ENCODE measurements around the gene ZFY.

DNA sequence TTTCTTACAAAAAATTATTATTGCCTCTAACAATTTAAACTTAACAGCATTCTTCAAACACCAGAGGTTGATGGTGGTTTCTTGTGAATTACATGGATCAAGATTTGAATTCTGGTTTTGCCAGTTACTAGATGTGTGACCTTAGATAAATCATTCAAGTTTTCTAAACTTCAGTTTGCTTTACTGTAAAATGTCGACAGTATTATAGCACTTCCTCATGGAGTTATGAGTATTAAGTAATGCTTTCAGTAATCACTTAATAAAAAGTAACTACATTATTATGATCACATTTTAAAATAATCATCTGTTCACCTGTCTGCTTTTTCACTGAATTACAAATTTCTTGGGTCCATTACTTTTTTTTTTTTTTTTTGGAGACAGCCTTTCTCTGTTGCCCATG, 37.5 kb downstream of the ZFY start:
- TF ChIP-seq EZH2 (IDR thresholded peaks at IDR 0.05; ENCODE audit: low read length, unreplicated experiment) (no peak), EZH2phosphoT487 (IDR thresholded peaks at IDR 0.05; ENCODE audit: borderline replicate concordance, low read length) (no peak)
- TF ChIP-seq, protein P1, sequence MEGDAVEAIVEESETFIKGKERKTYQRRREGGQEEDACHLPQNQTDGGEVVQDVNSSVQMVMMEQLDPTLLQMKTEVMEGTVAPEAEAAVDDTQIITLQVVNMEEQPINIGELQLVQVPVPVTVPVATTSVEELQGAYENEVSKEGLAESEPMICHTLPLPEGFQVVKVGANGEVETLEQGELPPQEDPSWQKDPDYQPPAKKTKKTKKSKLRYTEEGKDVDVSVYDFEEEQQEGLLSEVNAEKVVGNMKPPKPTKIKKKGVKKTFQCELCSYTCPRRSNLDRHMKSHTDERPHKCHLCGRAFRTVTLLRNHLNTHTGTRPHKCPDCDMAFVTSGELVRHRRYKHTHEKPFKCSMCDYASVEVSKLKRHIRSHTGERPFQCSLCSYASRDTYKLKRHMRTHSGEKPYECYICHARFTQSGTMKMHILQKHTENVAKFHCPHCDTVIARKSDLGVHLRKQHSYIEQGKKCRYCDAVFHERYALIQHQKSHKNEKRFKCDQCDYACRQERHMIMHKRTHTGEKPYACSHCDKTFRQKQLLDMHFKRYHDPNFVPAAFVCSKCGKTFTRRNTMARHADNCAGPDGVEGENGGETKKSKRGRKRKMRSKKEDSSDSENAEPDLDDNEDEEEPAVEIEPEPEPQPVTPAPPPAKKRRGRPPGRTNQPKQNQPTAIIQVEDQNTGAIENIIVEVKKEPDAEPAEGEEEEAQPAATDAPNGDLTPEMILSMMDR (conservative IDR thresholded peaks at IDR 0.05; ENCODE audit: low read depth, low read length) = no peak

Measured in PC-3 (cell line).